ENCODE results near the gene NEK8. TPM values are rescaled to one million over a fixed set of nuclear protein-coding genes. Genes with fewer than 3 reads are reported as not detected.

NEK8 gene
- total and polyA plus RNA-seq, 9 of the 15 experiments (the other 6 are each of a cell fraction or from before 2014, with no cell fraction given) = 0.98 to 16.6 (median 4.6) TPM

DNA sequence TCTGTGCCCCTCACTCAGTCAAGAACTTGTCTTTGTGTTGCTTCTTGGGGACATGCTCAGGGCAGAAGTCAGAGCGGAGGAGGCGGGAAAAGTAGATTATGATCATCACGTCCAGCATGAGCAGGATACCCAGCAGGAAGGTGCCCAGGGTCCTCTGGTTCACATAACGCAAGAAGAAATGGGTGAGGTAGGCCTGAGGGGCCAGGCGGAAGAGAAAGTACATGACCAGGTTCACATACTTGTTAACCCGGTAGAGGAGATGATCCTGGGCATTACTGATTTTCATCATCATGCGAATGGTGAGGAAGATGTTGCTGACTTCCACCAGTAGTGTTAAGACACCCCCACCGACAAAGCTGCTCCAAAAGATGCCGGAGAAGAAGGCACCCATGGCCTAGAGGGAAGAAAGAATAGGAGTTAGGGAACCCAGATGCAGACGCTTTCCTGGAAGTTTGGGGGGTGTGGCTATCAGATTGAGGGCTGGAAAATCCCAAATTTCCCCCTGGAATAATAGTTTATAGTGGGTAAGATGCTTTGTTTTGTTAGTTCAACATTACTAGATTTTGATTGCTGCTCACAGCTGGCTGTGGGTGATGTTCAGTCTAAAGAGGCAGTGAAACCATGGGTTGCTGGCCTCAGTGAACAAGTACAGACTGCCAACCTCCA lies 4.0 kb upstream of the NEK8 start (continued):
- TF ChIP-seq, protein P1, sequence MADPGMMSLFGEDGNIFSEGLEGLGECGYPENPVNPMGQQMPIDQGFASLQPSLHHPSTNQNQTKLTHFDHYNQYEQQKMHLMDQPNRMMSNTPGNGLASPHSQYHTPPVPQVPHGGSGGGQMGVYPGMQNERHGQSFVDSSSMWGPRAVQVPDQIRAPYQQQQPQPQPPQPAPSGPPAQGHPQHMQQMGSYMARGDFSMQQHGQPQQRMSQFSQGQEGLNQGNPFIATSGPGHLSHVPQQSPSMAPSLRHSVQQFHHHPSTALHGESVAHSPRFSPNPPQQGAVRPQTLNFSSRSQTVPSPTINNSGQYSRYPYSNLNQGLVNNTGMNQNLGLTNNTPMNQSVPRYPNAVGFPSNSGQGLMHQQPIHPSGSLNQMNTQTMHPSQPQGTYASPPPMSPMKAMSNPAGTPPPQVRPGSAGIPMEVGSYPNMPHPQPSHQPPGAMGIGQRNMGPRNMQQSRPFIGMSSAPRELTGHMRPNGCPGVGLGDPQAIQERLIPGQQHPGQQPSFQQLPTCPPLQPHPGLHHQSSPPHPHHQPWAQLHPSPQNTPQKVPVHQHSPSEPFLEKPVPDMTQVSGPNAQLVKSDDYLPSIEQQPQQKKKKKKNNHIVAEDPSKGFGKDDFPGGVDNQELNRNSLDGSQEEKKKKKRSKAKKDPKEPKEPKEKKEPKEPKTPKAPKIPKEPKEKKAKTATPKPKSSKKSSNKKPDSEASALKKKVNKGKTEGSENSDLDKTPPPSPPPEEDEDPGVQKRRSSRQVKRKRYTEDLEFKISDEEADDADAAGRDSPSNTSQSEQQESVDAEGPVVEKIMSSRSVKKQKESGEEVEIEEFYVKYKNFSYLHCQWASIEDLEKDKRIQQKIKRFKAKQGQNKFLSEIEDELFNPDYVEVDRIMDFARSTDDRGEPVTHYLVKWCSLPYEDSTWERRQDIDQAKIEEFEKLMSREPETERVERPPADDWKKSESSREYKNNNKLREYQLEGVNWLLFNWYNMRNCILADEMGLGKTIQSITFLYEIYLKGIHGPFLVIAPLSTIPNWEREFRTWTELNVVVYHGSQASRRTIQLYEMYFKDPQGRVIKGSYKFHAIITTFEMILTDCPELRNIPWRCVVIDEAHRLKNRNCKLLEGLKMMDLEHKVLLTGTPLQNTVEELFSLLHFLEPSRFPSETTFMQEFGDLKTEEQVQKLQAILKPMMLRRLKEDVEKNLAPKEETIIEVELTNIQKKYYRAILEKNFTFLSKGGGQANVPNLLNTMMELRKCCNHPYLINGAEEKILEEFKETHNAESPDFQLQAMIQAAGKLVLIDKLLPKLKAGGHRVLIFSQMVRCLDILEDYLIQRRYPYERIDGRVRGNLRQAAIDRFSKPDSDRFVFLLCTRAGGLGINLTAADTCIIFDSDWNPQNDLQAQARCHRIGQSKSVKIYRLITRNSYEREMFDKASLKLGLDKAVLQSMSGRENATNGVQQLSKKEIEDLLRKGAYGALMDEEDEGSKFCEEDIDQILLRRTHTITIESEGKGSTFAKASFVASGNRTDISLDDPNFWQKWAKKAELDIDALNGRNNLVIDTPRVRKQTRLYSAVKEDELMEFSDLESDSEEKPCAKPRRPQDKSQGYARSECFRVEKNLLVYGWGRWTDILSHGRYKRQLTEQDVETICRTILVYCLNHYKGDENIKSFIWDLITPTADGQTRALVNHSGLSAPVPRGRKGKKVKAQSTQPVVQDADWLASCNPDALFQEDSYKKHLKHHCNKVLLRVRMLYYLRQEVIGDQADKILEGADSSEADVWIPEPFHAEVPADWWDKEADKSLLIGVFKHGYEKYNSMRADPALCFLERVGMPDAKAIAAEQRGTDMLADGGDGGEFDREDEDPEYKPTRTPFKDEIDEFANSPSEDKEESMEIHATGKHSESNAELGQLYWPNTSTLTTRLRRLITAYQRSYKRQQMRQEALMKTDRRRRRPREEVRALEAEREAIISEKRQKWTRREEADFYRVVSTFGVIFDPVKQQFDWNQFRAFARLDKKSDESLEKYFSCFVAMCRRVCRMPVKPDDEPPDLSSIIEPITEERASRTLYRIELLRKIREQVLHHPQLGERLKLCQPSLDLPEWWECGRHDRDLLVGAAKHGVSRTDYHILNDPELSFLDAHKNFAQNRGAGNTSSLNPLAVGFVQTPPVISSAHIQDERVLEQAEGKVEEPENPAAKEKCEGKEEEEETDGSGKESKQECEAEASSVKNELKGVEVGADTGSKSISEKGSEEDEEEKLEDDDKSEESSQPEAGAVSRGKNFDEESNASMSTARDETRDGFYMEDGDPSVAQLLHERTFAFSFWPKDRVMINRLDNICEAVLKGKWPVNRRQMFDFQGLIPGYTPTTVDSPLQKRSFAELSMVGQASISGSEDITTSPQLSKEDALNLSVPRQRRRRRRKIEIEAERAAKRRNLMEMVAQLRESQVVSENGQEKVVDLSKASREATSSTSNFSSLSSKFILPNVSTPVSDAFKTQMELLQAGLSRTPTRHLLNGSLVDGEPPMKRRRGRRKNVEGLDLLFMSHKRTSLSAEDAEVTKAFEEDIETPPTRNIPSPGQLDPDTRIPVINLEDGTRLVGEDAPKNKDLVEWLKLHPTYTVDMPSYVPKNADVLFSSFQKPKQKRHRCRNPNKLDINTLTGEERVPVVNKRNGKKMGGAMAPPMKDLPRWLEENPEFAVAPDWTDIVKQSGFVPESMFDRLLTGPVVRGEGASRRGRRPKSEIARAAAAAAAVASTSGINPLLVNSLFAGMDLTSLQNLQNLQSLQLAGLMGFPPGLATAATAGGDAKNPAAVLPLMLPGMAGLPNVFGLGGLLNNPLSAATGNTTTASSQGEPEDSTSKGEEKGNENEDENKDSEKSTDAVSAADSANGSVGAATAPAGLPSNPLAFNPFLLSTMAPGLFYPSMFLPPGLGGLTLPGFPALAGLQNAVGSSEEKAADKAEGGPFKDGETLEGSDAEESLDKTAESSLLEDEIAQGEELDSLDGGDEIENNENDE (IDR thresholded peaks at IDR 0.05; ENCODE audit: low read depth, low read length) = no peak
- no peak for TF ChIP-seq CBX3 (IDR thresholded peaks at IDR 0.05; ENCODE audit: borderline replicate concordance in 1 of 2, low read length in 2 of 2)
- no peak for TF ChIP-seq KDM1A (IDR thresholded peaks at IDR 0.05)
- no peak for TF ChIP-seq SMARCE1 (IDR thresholded peaks at IDR 0.05)
- no peak for TF ChIP-seq ESRRB (CRISPR knock-in tag; IDR thresholded peaks at IDR 0.05; ENCODE audit: borderline replicate concordance)

All from K562 (cell line).